HepG2 (cell line): ENCODE data around the gene UTP4. TPM values are rescaled to one million over a fixed set of nuclear protein-coding genes. Genes with fewer than 3 reads are reported as not detected.
A peak's percentile ranks its signal among the peaks of the same experiment; 100 is the strongest.

Experiments
- ATF7 ChIP-seq, 2 experiments: fragments of 450-650 bp in 1 of 2; sonication (generic) in 1 of 2; formaldehyde crosslinking in 1 of 2; IDR thresholded peaks; 2 replicates each; pipeline versions ENCODE4 v1.4.0 to v1.6.1; 2016 to 2020; ENCODE audit warnings: antibody characterized with exemption in 1 of 2, mild to moderate bottlenecking in 1 of 2, missing genetic modification reagents in 1 of 2
- EZH2 ChIP-seq: conservative IDR thresholded peaks from 2 replicates; pipeline ENCODE4 v1.6.1; 2012; ENCODE audit warnings: mild to moderate bottlenecking, low read depth, low read length, moderate library complexity
- GATAD1 ChIP-seq: IDR thresholded peaks from 2 replicates; pipeline ENCODE4 v1.6.1; 2016; ENCODE audit warnings: missing genetic modification reagents, missing compliant biosample characterization
- HOMEZ ChIP-seq: IDR thresholded peaks from 2 replicates; pipeline ENCODE4 v1.6.1; 2016; ENCODE audit warnings: low read depth
- IRF2 ChIP-seq: IDR thresholded peaks from 2 replicates; pipeline ENCODE4 v1.6.1; 2018; ENCODE audit warnings: missing genetic modification reagents, missing compliant biosample characterization
- KDM1A ChIP-seq: IDR thresholded peaks from 2 replicates; pipeline ENCODE4 v1.6.1; 2016; ENCODE audit warnings: missing compliant biosample characterization
- KLF12 ChIP-seq: sonication (generic); formaldehyde crosslinking; IDR thresholded peaks from 2 replicates; pipeline ENCODE4 v1.4.0; 2020; ENCODE audit warnings: missing genetic modification reagents, borderline replicate concordance
- ZBTB8A ChIP-seq: sonication (generic); formaldehyde crosslinking; IDR thresholded peaks from 2 replicates; pipeline ENCODE4 v1.4.0; 2020; ENCODE audit warnings: mild to moderate bottlenecking, low read depth, missing genetic modification reagents, borderline replicate concordance
- ZNF264 ChIP-seq: sonication (generic); formaldehyde crosslinking; IDR thresholded peaks from 2 replicates; pipeline ENCODE4 v1.4.0; 2020; ENCODE audit warnings: missing genetic modification reagents
- ZNF331 ChIP-seq: sonication (generic); formaldehyde crosslinking; IDR thresholded peaks from 2 replicates; pipeline ENCODE4 v1.4.0; 2020; ENCODE audit warnings: missing genetic modification reagents
- ZNF407 ChIP-seq: sonication (generic); formaldehyde crosslinking; IDR thresholded peaks from one replicate; pipeline ENCODE4 v1.5.1; 2020; ENCODE audit warnings: mild to moderate bottlenecking, missing genetic modification reagents; ENCODE audit errors: not compliant biosample characterization
- ZNF747 ChIP-seq: sonication (generic); formaldehyde crosslinking; IDR thresholded peaks from 2 replicates; pipeline ENCODE4 v1.8.1; 2023; ENCODE audit warnings: missing genetic modification reagents, mild to moderate bottlenecking, borderline replicate concordance
- ZNF780A ChIP-seq: sonication (generic); formaldehyde crosslinking; IDR thresholded peaks from 2 replicates; pipeline ENCODE4 v1.8.0; 2022; ENCODE audit warnings: mild to moderate bottlenecking, missing genetic modification reagents, moderate library complexity
- ZZZ3 ChIP-seq: sonication (generic); formaldehyde crosslinking; IDR thresholded peaks from 2 replicates; pipeline ENCODE4 v1.4.0; 2020; ENCODE audit warnings: missing genetic modification reagents, mild to moderate bottlenecking, borderline replicate concordance
- polyA plus RNA-seq, 8 experiments: library from polyadenylated mRNA; depleted of rRNA in 3 of 8; stranded (reverse) in 7 of 8; unstranded in 1 of 8; fragments of >200 nt; fragmentation: Illumina TruSeq in 4 of 8; extraction: Trizol in 4 of 8; gene quantifications; 2 replicates each; pipeline versions ENCODE4 v1.2.1 to v1.2.3, GENCODE V29; 2011 to 2016; ENCODE audit warnings: low read depth in 4 of 8, missing spikeins in 1 of 8, mixed read lengths in 1 of 8; ENCODE audit not compliant: insufficient read depth in 1 of 8
- total RNA-seq, 5 experiments: library from RNA; depleted of rRNA; stranded (reverse); fragments of >200 nt; fragmentation: Illumina TruSeq; extraction: Trizol; gene quantifications; 2 replicates each; pipeline ENCODE4 v1.2.3, GENCODE V29; 2016; ENCODE audit warnings: low read depth in 1 of 5
- TF ChIP-seq, protein P1 (sequence below): sonication (generic); formaldehyde crosslinking; IDR thresholded peaks from 2 replicates; pipeline ENCODE4 v1.4.0; 2020; ENCODE audit warnings: low read depth, mild to moderate bottlenecking, missing genetic modification reagents
- TF ChIP-seq, protein P2 (sequence below): sonication (generic); formaldehyde crosslinking; IDR thresholded peaks from 2 replicates; pipeline ENCODE4 v1.4.0; 2020; ENCODE audit warnings: mild to moderate bottlenecking, missing genetic modification reagents

UTP4 gene
- total and polyA plus RNA-seq, 2 of the 13 experiments (the other 11 are each of a cell fraction or from before 2014, with no cell fraction given) = 30.0 to 85.8 TPM

DNA sequence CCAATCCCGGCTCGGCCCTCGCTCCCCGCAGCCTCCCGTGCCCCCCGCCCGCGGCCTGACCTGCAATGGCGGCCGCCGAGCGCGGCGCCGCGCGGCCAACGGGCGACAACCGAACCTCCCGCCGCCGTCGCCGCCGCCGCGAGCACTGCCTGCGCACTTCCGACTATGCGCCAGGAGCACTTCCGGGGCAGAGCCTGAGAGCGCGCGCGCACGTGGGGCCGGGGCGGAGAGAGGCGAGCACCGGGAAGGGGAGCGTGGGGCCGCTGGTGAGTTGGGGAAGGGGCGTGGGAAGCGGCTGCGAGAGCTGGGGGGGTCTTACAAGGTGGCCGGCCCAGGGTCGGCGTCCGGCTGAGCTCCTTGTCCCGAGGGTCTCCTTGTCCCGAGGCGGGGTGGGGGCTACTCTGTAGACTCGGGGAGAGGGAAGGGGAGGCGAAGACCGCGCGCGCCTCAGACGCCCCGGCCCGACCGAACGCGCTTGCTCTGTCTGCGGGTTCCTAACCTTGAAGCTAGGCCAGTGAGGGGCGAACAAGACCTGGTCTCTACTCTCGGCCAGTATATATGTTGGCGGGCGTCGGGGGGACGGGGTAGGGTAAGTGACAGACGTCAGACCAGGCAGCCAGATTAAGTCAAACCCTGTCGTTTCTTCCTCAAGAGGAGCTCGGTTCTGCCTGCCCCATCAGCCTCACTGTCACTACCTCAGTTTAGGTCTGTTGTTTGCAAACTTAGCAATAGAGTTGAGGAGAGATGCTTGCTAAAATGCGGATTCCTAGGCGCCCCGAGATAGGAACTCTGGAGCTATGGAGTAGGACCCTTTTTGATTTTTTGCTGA, at the start of gene UTP4, which contains the start of gene CHTF8 (continued):
- TF ChIP-seq ATF7 (IDR thresholded peaks at IDR 0.05) (no peak), ATF7 (CRISPR knock-in tag; IDR thresholded peaks at IDR 0.05) (0 out of 2 replicates have a peak, but pooled peaks have one; percentile 58), ZNF407 (no peak), ZNF264 (CRISPR knock-in tag) (peak; percentile 47; the same call in 1 of the 2 replicates), EZH2 (no peak), HOMEZ (CRISPR knock-in tag) (no peak), ZNF747 (CRISPR knock-in tag) (peak; percentile 41; the same call in 1 of the 2 replicates), ZNF780A (CRISPR knock-in tag) (peak; percentile 52), KDM1A (CRISPR knock-in tag) (no peak), ZZZ3 (no peak), IRF2 (CRISPR knock-in tag) (0 out of 2 replicates have a peak, but pooled peaks have one; percentile 21), ZBTB8A (CRISPR knock-in tag) (no peak), ZNF331 (CRISPR knock-in tag) (peak; percentile 27; the same call in 1 of the 2 replicates), GATAD1 (CRISPR knock-in tag) (peak; percentile 88), KLF12 (CRISPR knock-in tag) (0 out of 2 replicates have a peak, but pooled peaks have one; percentile 19)
- TF ChIP-seq, protein P1, sequence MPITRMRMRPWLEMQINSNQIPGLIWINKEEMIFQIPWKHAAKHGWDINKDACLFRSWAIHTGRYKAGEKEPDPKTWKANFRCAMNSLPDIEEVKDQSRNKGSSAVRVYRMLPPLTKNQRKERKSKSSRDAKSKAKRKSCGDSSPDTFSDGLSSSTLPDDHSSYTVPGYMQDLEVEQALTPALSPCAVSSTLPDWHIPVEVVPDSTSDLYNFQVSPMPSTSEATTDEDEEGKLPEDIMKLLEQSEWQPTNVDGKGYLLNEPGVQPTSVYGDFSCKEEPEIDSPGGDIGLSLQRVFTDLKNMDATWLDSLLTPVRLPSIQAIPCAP = no peak; the same call in 1 of the 2 replicates
- TF ChIP-seq, protein P2, sequence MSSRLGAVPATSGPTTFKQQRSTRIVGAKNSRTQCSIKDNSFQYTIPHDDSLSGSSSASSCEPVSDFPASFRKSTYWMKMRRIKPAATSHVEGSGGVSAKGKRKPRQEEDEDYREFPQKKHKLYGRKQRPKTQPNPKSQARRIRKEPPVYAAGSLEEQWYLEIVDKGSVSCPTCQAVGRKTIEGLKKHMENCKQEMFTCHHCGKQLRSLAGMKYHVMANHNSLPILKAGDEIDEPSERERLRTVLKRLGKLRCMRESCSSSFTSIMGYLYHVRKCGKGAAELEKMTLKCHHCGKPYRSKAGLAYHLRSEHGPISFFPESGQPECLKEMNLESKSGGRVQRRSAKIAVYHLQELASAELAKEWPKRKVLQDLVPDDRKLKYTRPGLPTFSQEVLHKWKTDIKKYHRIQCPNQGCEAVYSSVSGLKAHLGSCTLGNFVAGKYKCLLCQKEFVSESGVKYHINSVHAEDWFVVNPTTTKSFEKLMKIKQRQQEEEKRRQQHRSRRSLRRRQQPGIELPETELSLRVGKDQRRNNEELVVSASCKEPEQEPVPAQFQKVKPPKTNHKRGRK (CRISPR knock-in tag) = no peak
